Measurements from ENCODE around the gene PACS2.

Gene PACS2

GRCh38 chr14:105375635-105376057, 61.1 kb downstream of the PACS2 start:
- DNase-seq, result peak; percentile 20

GRCh38 chr14:105376521-105377440, 62.2 kb downstream of the PACS2 start:
- DNase-seq, result no peak

GRCh38 chr14:105377555-105378182, 63.1 kb downstream of the PACS2 start:
- no peak for DNase-seq

DNA sequence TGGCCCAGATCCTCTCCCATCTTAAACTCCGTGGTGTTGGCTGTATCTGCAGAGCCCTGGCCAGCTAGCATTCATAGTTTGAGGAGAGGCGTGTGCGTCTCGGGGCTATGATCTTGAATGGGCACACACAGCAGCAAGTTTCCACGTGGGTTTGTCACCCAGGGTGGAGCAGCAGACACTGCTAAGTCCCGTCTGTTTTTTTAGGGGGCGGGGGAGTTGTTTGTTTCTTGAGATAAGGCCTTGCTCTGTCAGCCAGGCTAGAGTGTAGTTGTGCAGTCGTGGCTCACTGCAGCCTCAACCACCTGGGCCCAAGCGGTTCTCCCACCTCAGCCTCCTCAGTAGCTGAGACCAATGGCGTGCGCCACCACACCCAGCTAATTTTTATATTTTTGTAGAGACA, 63.7 kb downstream of the PACS2 start:
- no peak for DNase-seq

GRCh38 chr14:105378873-105379685, 64.5 kb downstream of the PACS2 start:
- DNase-seq, result no peak

DNA sequence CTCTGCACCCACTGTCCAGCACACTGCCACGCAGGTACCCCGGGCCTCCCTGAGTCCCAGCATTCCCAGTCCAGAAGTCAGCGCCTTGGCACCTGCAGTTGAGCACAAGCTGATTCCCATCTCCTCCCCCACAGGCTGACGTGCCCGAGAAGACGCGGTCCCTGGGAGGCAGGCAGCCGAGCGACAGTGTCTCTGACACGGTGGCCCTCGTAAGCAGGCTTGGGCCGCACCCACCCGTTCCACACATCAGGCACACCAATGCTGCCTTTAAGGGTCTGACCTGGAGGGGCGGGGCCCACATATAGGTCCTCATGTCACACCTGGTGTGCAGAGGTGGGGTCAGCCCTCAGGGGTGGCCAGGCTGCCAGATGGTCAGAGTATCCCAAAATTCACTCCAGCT, 65.4 kb downstream of the PACS2 start:
- DNase-seq, result no peak

GRCh38 chr14:105380756-105381155, 66.2 kb downstream of the PACS2 start:
- no peak for DNase-seq

- DNase-seq, result no peak
These were observed 67.1 kb downstream of the PACS2 start for GRCh38 chr14:105381446-105382342.

GRCh38 chr14:105382343-105383082, 68.0 kb downstream of the PACS2 start:
- no peak for DNase-seq

GRCh38 chr14:105383083-105383730, 68.7 kb downstream of the PACS2 start:
- DNase-seq, result no peak

GRCh38 chr14:105384041-105384557, 69.6 kb downstream of the PACS2 start:
- DNase-seq, result no peak

GRCh38 chr14:105384605-105385321, 70.2 kb downstream of the PACS2 start:
- DNase-seq, result no peak

DNA sequence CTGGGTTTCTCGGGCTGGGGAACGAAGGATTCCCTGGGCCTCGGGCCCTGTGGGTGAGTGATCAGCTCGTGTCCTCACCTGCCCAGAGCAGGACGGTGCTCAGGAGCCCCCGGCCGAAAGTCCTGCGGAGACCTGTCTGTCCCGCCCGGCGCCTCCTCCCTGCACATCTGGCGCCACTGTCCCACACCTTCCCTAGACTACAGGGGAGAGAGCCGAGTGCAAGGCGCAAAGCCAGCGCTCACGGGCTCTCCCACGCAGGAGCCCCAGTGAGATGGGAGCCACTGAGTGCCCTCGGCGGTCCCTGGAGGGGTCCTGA, 70.7 kb downstream of the PACS2 start:
- no peak for DNase-seq

DNA sequence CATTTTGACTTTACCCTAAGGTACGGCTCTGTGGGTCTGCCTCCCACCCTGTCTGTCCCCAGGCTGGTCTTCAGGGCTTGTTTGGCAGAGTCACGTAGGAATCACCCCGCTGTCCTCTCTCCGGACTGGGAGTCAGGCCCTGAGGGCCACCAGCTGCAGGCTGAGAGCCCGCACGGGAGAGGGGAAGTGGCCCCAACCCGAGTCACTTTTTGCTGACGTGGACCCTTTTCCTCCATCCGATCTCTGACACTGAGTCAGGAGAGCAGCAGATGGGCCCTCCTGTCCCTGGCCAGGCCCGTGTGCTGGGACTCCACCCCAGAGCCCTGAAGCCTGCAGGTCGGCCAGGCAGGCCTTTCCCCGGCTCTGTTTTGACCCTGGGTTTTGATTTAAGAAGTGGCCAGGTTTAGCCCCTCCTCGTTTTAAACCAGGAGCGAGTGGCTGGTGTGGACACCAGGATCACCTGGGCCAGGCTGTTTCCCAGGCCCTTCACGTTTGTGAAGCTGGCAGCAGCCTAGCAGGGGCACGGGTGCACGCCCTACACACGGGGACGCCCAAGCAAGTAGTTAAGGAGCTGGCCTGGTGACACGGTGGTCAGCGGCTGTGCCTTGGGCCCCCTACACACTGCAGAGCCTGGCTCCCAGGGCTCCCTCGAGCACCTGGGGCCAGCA, 71.3 kb downstream of the PACS2 start:
- no peak for DNase-seq

- no peak for DNase-seq
These were observed 72.3 kb downstream of the PACS2 start for GRCh38 chr14:105386581-105387529.

GRCh38 chr14:105387530-105387922, 73.0 kb downstream of the PACS2 start:
- DNase-seq, result no peak

GRCh38 chr14:105388110-105388951, 73.8 kb downstream of the PACS2 start:
- DNase-seq, result no peak

GRCh38 chr14:105388976-105389375, 74.4 kb downstream of the PACS2 start:
- DNase-seq, result no peak
